Prostate gland (tissue), 2 donors: Measurements from ENCODE around the gene ABHD2.

Source experiments
- POLR2A ChIP-seq: fragments of 450-650 bp; IDR thresholded peaks from one replicate; pipeline ENCODE4 v1.6.1; 2016; ENCODE audit warnings: antibody characterized with exemption, mild to moderate bottlenecking
- POLR2AphosphoS5 ChIP-seq: sonication (generic); formaldehyde crosslinking; IDR thresholded peaks from one replicate; pipeline ENCODE4 v1.6.1; 2017; ENCODE audit warnings: antibody characterized with exemption
- TF ChIP-seq, protein P1 (sequence below), 4 experiments: fragments of 200-600 bp in 2 of 4; fragments of 450-650 bp in 2 of 4; sonication (generic) in 2 of 4; IDR thresholded peaks; 1 replicate in 3 of 4; 2 replicates in 1 of 4; pipeline ENCODE4 v1.5.1; 2016 to 2019; ENCODE audit warnings: antibody characterized with exemption in 4 of 4, mild to moderate bottlenecking in 2 of 4, moderate library complexity in 2 of 4

DNA sequence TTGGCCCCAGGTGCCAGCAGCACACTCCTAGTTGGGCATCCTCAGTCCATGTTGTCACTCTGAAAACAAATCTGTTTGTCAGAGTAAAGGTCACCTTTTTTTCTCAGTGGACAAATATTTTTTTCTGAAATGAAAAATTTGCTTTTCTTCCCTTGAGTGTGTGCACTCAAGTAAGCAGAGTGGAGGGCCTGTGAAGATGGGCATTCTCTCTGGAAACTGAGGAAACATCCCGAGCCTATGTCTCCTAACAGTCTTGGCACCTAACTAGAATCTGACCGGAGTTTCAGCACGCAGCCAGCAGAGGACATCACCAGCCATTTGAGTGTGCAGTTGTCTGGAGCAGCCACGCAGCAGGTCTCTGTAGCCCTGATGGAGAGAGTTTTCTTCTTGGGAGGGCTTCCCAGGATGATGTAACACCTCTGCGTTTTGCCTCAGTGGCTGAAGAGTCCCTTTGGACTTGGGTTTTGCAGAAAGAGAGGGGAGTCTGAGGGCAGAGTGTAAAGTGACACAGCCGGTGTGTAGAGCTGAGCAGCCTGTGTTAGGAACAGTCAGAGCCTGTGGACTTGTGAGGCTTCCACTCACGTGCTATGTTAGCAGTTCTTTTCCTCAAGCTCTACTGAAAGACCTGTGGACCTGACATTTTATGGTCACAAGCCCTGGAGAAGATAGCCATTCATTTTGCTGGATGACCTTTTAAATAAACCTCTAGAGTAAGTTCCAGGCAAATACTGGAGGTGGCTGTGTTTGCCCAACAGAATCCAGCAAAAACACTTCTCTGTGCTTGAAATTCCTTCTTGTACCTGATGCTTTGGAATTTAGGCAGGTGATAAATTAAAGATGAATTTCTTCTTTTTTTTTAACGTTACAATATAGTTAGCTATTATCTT lies 51.6 kb downstream of the ABHD2 start:
- TF ChIP-seq, protein P1, sequence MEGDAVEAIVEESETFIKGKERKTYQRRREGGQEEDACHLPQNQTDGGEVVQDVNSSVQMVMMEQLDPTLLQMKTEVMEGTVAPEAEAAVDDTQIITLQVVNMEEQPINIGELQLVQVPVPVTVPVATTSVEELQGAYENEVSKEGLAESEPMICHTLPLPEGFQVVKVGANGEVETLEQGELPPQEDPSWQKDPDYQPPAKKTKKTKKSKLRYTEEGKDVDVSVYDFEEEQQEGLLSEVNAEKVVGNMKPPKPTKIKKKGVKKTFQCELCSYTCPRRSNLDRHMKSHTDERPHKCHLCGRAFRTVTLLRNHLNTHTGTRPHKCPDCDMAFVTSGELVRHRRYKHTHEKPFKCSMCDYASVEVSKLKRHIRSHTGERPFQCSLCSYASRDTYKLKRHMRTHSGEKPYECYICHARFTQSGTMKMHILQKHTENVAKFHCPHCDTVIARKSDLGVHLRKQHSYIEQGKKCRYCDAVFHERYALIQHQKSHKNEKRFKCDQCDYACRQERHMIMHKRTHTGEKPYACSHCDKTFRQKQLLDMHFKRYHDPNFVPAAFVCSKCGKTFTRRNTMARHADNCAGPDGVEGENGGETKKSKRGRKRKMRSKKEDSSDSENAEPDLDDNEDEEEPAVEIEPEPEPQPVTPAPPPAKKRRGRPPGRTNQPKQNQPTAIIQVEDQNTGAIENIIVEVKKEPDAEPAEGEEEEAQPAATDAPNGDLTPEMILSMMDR (IDR thresholded peaks at IDR 0.05): no peak
- TF ChIP-seq POLR2A: no peak
- no peak for TF ChIP-seq POLR2AphosphoS5
